Mucosa of descending colon (tissue), 3 donors: ENCODE data around the gene NXNL1. TPM values are rescaled to one million over a fixed set of nuclear protein-coding genes. Genes with fewer than 3 reads are reported as not detected.
"Not testable (repeated sequence)": the region's sequence is repeated elsewhere in the genome, so short reads cannot be mapped to it uniquely, and the experiment has no call there.

Experiments used
- ATAC-seq: fragments of 200-7000 bp; cut with Tn5 transposase; one replicate; pipeline ENCODE4 v1.9.1; 2020; ENCODE audit warnings: mild to moderate bottlenecking, moderate library complexity
- DNase-seq, 3 donors: peaks; one replicate each; pipeline ENCODE4 v3.0.0-alpha.2; 2020
- H3K36me3 ChIP-seq: fragments of 200-600 bp; one replicate; pipeline ENCODE4 v1.8.0; 2021; ENCODE audit warnings: low read depth, mild to moderate bottlenecking
- H3K4me1 ChIP-seq: fragments of 200-600 bp; one replicate; pipeline ENCODE4 v1.8.0; 2021; ENCODE audit warnings: low read depth, mild to moderate bottlenecking
- H3K4me3 ChIP-seq: fragments of 200-600 bp; one replicate; pipeline ENCODE4 v1.8.0; 2021; ENCODE audit warnings: mild to moderate bottlenecking
- H3K9me3 ChIP-seq: fragments of 200-600 bp; one replicate; pipeline ENCODE4 v1.8.0; 2021; ENCODE audit warnings: mild to moderate bottlenecking
- intact Hi-C, 2 donors: fragments of 100-400 bp; cut with DNase I in 1 of 2; cut with micrococcal nuclease in 1 of 2; formaldehyde crosslinking; loops; one replicate each; pipeline versions ENCODE4 v1.11.0 to v1.11.1; 2022; cut with DNase I, micrococcal nuclease
- long read RNA-seq, 2 donors: library from polyadenylated mRNA; unstranded; transcript quantifications; one replicate each; pipeline ENCODE4 v2.0.0, GENCODE V29; 2019 to 2021
- total RNA-seq, 3 donors: library from RNA; stranded (reverse); fragmentation: NEBNext Ultra II Directional in 2 of 3; extraction: Animal tissue kit (Norgen Biotek cat#: 25700) in 2 of 3; gene quantifications; one replicate each; pipeline versions ENCODE4 v1.2.1 to v1.2.4, GENCODE V29; 2021 to 2023
- TF ChIP-seq, protein P1 (sequence below): fragments of 200-600 bp; IDR thresholded peaks from one replicate; pipeline ENCODE4 v1.8.0; 2022; ENCODE audit warnings: antibody characterized with exemption, mild to moderate bottlenecking
- donor health status: DM: no; HTN: no; CAD: no; lungs with moderate emphysema.
- donor health status: DM: no; HTN: no; CAD: no.
- donor health status: DM: no; HTN: yes; CAD: no.

NXNL1 gene, protein sequence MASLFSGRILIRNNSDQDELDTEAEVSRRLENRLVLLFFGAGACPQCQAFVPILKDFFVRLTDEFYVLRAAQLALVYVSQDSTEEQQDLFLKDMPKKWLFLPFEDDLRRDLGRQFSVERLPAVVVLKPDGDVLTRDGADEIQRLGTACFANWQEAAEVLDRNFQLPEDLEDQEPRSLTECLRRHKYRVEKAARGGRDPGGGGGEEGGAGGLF
- not detected for total RNA-seq
- long read RNA-seq, donor 1, result 0 reads
- long read RNA-seq, donor 2, result 0 reads

DNA sequence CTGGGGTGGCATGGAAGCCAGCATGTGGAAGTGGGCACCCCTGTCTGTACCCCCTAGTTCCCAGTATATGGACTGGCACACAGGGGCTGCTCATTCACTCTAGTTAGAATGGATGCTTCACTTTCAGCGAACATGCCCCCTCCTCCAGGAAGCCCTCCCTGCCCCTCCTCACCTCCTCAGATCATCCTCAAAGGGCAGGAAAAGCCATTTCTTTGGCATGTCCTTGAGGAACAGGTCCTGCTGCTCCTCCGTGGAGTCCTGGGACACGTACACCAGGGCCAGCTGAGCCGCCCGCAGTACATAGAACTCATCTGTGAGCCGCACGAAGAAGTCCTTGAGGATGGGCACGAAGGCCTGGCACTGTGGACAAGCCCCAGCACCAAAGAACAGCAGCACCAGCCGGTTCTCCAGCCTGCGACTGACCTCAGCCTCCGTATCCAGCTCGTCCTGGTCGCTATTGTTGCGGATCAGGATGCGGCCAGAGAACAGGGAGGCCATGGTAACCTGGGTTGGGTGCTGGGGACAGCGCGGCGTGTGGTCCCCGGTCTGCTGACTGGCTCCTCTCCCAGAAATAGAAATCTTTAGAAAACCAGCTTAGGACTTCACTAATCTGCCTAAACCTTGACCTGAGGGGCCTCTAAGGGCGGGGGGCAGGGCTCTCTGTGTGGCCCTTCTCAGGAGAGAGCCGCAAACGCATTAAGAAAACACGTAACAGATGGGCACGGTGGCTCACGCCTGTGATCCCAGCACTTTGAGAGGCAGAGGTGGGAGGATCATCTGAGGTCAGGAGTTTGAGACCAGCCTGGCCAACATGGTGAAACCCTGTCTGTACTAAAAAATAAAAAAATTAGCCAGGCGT, at the start of gene NXNL1:
TSS of gene NXNL1 (minus strand) at position 555 of the 859 bp plus-strand sequence. CDS start at position 498, 57 bp downstream.
- ATAC-seq (no peak), DNase-seq (no peak)
- TF ChIP-seq, protein P1, sequence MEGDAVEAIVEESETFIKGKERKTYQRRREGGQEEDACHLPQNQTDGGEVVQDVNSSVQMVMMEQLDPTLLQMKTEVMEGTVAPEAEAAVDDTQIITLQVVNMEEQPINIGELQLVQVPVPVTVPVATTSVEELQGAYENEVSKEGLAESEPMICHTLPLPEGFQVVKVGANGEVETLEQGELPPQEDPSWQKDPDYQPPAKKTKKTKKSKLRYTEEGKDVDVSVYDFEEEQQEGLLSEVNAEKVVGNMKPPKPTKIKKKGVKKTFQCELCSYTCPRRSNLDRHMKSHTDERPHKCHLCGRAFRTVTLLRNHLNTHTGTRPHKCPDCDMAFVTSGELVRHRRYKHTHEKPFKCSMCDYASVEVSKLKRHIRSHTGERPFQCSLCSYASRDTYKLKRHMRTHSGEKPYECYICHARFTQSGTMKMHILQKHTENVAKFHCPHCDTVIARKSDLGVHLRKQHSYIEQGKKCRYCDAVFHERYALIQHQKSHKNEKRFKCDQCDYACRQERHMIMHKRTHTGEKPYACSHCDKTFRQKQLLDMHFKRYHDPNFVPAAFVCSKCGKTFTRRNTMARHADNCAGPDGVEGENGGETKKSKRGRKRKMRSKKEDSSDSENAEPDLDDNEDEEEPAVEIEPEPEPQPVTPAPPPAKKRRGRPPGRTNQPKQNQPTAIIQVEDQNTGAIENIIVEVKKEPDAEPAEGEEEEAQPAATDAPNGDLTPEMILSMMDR, result no peak
- H3K9me3 ChIP-seq, result no peaks in the 10 kb centered on the region
- no peak within 1 kb of the TSS for H3K4me3 ChIP-seq
- H3K4me1 ChIP-seq, result no peaks in the 10 kb centered on the region
- intact Hi-C loops, result loop anchor here in 1 of 2 donors (10.0 kb wide), 1 partner anchor 66 kb away; the partner anchor contains the start of gene CCDC194
- no peaks in the 10 kb centered on the region for H3K36me3 ChIP-seq

DNA sequence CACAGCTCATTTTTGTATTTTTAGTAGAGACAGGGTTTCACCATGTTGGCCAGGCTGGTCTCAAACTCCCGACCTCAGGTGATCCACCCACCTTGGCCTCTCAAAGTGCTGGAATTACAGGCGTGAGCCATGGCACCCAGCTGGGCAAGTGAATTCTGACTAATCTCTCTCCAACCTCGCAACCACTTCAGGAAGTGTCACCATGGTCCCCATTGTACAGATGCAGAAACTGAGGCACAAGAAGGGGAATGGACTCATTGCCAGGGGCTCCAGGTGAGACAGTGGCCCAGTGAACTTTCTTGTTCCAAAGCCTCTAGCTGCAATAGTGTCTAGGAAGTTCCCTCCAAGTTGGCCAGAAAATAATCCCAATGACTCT, 47.8 kb upstream of the NXNL1 start:
- H3K4me1 ChIP-seq, result peaks cover 14% of the 10 kb centered on the region
- ATAC-seq, H3K36me3 ChIP-seq, DNase-seq, H3K4me3 ChIP-seq, intact Hi-C loops, H3K9me3 ChIP-seq: not testable (repeated sequence)

DNA sequence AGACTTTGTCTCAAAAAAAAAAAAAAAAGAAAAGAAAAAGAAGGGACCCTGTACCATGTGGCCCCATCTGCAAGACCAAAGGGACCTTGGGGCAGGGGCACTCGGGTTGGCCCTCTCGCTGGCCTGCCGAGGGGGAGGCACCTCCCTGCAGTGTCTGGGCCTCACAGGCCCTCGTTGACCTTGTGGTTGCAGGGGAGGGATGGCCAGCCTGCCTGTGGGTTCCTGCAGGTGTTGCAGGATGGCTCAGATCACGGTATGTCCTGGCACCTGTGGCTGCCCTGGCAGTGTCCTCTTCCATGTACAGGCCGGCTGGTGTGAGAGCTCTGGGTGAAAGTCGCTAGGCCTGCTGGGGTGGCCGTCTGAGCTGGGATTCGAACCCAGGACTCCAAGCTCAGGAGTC, 46.0 kb upstream of the NXNL1 start:
- no peak overlapping the region for H3K4me3 ChIP-seq
- no peaks in the 10 kb centered on the region for H3K9me3 ChIP-seq
- DNase-seq (no peak), ATAC-seq (no peak)
- TF ChIP-seq, protein P1, result no peak
- no peaks in the 10 kb centered on the region for H3K36me3 ChIP-seq
- intact Hi-C loops, result no loop called here
- peaks cover 8% of the 10 kb centered on the region for H3K4me1 ChIP-seq

DNA sequence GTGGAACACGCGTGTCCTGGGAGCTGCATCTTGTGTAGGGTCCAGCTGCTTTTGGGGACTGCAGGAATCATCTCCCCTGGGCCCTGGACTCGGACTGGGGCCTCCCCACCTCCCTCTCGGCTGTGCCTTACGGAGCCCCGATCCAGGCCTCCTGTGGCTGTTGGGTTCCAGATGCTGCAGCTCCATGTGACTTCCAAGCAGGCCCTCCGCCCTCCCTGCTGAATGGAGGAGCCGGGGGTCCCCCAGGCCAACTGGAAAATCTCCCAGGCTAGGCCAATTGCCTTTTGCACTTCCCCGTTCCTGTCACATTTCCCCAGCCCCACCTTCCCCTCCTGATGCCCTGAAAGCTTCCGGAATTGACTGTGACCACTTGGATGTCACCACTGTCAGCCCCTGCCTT, 44.5 kb upstream of the NXNL1 start:
- TF ChIP-seq, protein P1, result no peak
- DNase-seq (no peak), ATAC-seq (no peak)
- Histone ChIP-seq H3K36me3 (no peaks in the 10 kb centered on the region), H3K9me3 (no peaks in the 10 kb centered on the region), H3K4me1 (peaks cover 3% of the 10 kb centered on the region), H3K4me3 (no peak overlapping the region)
- intact Hi-C loops, result no loop called here

DNA sequence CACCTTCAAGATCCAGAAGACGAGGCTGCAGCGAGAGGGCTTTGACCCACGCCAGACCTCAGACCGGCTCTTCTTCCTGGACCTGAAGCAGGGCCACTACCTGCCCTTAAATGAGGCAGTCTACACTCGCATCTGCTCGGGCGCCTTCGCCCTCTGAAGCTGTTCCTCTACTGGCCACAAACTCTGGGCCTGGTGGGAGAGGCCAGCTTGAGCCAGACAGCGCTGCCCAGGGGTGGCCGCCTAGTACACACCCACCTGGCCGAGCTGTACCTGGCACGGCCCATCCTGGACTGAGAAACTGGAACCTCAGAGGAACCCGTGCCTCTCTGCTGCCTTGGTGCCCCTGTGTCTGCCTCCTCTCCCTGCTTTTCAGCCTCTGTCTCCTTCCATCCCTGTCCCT, 43.7 kb upstream of the NXNL1 start:
- intact Hi-C loops, result no loop called here
- Histone ChIP-seq H3K4me1 (no peaks in the 10 kb centered on the region), H3K9me3 (no peaks in the 10 kb centered on the region), H3K4me3 (no peak overlapping the region), H3K36me3 (no peaks in the 10 kb centered on the region)
- TF ChIP-seq, protein P1, result no peak
- DNase-seq (no peak), ATAC-seq (no peak)

DNA sequence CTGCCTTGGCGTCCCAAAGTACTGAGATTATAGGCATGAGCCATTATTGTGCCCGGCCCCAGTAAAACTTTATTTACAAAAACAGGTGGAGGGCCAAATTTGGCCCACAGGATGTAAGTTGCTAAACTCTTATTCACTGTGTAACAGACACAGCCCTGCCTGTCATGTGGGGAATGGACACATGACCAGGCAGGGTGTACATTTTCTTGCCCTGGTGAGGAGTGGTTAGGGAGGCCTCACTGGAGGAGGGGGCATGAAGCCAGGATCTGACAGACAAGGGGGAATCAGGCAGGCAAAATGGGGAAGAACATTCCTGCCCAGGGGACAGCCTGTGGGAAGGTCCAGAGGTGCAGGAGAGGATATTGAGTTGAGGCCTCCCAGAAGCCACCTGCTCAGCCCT, 43.3 kb upstream of the NXNL1 start:
- DNase-seq, result no peak

More for the DNA sequence above, 43.3 kb upstream of the NXNL1 start:
- Histone ChIP-seq H3K36me3 (no peaks in the 10 kb centered on the region), H3K4me1 (no peaks in the 10 kb centered on the region), H3K4me3 (no peak overlapping the region), H3K9me3 (no peaks in the 10 kb centered on the region)
- ATAC-seq, result no peak
- intact Hi-C loops, result no loop called here
- TF ChIP-seq, protein P1, result no peak
